Neural cell (in vitro differentiated cells): ENCODE data around the gene STRAP. TPM values are rescaled to one million over a fixed set of nuclear protein-coding genes. Genes with fewer than 3 reads are reported as not detected.

ENCODE experiments used
- H2AFZ ChIP-seq: fragments of 200-600, 300-800 bp; sonication (generic), shearing (Covaris generic); 2 replicates; pipeline ENCODE4 v1.6.0; 2014; ENCODE audit warnings: low read depth, mild to moderate bottlenecking, antibody characterized with exemption, low read length, moderate library complexity
- H3F3A ChIP-seq: fragments of 200-600 bp; shearing (Covaris generic); 2 replicates; pipeline ENCODE4 v1.6.1; 2016; ENCODE audit warnings: mild to moderate bottlenecking, moderate library complexity, mixed read lengths, antibody characterized with exemption, low read length; ENCODE audit not compliant: insufficient read depth, poor library complexity, severe bottlenecking
- H3K27ac ChIP-seq: fragments of 200-600, 300-800 bp; sonication (generic), shearing (Covaris generic); 2 replicates; pipeline ENCODE4 v1.5.1; 2014; ENCODE audit warnings: mild to moderate bottlenecking, low read length, moderate library complexity
- H3K27me3 ChIP-seq: fragments of 300-800, 200-600 bp; sonication (generic), shearing (Covaris generic); 2 replicates; pipeline ENCODE4 v1.6.0; 2014; ENCODE audit warnings: mild to moderate bottlenecking, low read depth, low read length, moderate library complexity; ENCODE audit not compliant: insufficient read depth
- H3K36me3 ChIP-seq: fragments of 300-800, 200-600 bp; sonication (generic), shearing (Covaris generic); 2 replicates; pipeline ENCODE4 v1.5.1; 2014; ENCODE audit warnings: mild to moderate bottlenecking, antibody characterized with exemption, low read length, moderate library complexity; ENCODE audit not compliant: insufficient read depth
- H3K4me2 ChIP-seq: fragments of 300-800, 200-600 bp; sonication (generic), shearing (Covaris generic); 2 replicates; pipeline ENCODE4 v1.6.0; 2014; ENCODE audit warnings: mild to moderate bottlenecking, low read length
- H3K4me3 ChIP-seq: fragments of 300-800, 200-600 bp; sonication (generic), shearing (Covaris generic); 2 replicates; pipeline ENCODE4 v1.5.1; 2014; ENCODE audit warnings: mild to moderate bottlenecking, low read length, moderate library complexity
- H3K79me2 ChIP-seq: fragments of 200-600 bp; shearing (Covaris generic); replicated peaks from 2 replicates; pipeline ENCODE4 v1.6.0; 2014; ENCODE audit warnings: mild to moderate bottlenecking, low read length, moderate library complexity; ENCODE audit not compliant: insufficient read depth
- H3K9ac ChIP-seq: fragments of 300-800, 200-600 bp; sonication (generic), shearing (Covaris generic); 2 replicates; pipeline ENCODE4 v1.6.1; 2016; ENCODE audit warnings: mild to moderate bottlenecking, low read length, mixed read lengths
- H3K9me2 ChIP-seq: fragments of 200-600 bp; shearing (Covaris generic); 2 replicates; pipeline ENCODE4 v1.6.1; 2016; ENCODE audit warnings: mild to moderate bottlenecking, low read length, mixed read lengths; ENCODE audit not compliant: insufficient read depth
- H3K9me3 ChIP-seq: fragments of 200-600, 300-800 bp; sonication (generic), shearing (Covaris generic); 2 replicates; pipeline ENCODE4 v1.6.1; 2016; ENCODE audit warnings: mild to moderate bottlenecking, mixed run types, low read length, moderate library complexity, mixed read lengths
- H4K20me1 ChIP-seq: fragments of 200-600 bp; shearing (Covaris generic); 2 replicates; pipeline ENCODE4 v1.6.1; 2016; ENCODE audit warnings: mild to moderate bottlenecking, mixed run types; ENCODE audit not compliant: insufficient read depth
- CTCF ChIP-seq: fragments of 450-650 bp; IDR thresholded peaks from 2 replicates; pipeline ENCODE4 v1.5.1; 2014; ENCODE audit warnings: antibody characterized with exemption, mild to moderate bottlenecking, moderate library complexity; ENCODE audit not compliant: poor library complexity, severe bottlenecking
- EP300 ChIP-seq: fragments of 450-650 bp; conservative IDR thresholded peaks from 2 replicates; pipeline ENCODE4 v1.6.1; 2014; ENCODE audit warnings: antibody characterized with exemption, mild to moderate bottlenecking, moderate library complexity; ENCODE audit not compliant: poor library complexity, severe bottlenecking
- EZH2 ChIP-seq: fragments of 200-600, 300-800 bp; shearing (Covaris generic), sonication (generic); IDR thresholded peaks from 2 replicates; pipeline ENCODE4 v1.6.1; 2014; ENCODE audit warnings: antibody characterized with exemption, low read length, borderline replicate concordance, mild to moderate bottlenecking; ENCODE audit not compliant: insufficient read depth, poor library complexity, severe bottlenecking
- MXI1 ChIP-seq: fragments of 450-650 bp; conservative IDR thresholded peaks from 2 replicates; pipeline ENCODE4 v1.6.1; 2014; ENCODE audit warnings: antibody characterized with exemption, mild to moderate bottlenecking; ENCODE audit not compliant: poor library complexity, severe bottlenecking
- POLR2AphosphoS5 ChIP-seq: IDR thresholded peaks from 2 replicates; pipeline ENCODE4 v1.6.1; 2012
- RAD21 ChIP-seq: fragments of 450-650 bp; conservative IDR thresholded peaks from 2 replicates; pipeline ENCODE4 v1.6.1; 2014; ENCODE audit warnings: antibody characterized with exemption, mild to moderate bottlenecking, moderate library complexity
- REST ChIP-seq: IDR thresholded peaks from 2 replicates; pipeline ENCODE4 v1.6.1; 2012; ENCODE audit warnings: borderline replicate concordance
- SMC3 ChIP-seq: fragments of 450-650 bp; conservative IDR thresholded peaks from 2 replicates; pipeline ENCODE4 v1.6.1; 2014; ENCODE audit warnings: antibody characterized with exemption, mild to moderate bottlenecking, moderate library complexity; ENCODE audit not compliant: poor library complexity
- TAF1 ChIP-seq: IDR thresholded peaks from 2 replicates; pipeline ENCODE4 v1.6.1; 2012; ENCODE audit warnings: low read depth
- polyA plus RNA-seq: library from polyadenylated mRNA; depleted of rRNA; stranded (reverse); fragments of >200 nt; gene quantifications from 2 replicates; pipeline ENCODE4 v1.2.3, GENCODE V29; 2014

Gene STRAP
- polyA plus RNA-seq, 1 donor from 2014 or later = 213 TPM

GRCh38 chr12:15862840-15863239, 19.3 kb upstream of the STRAP start:
- H2AFZ ChIP-seq = no peak overlapping the region
- H3F3A ChIP-seq = no peaks in the 10 kb centered on the region
- no peaks in the 10 kb centered on the region for H3K79me2 ChIP-seq
- H4K20me1 ChIP-seq = no peaks in the 10 kb centered on the region
- no peak overlapping the region for H3K4me2 ChIP-seq
- TF ChIP-seq CTCF (no peak), EZH2 (no peak), REST (no peak), TAF1 (no peak), POLR2AphosphoS5 (no peak), MXI1 (no peak), EP300 (no peak), RAD21 (no peak), SMC3 (no peak)
- no peaks in the 10 kb centered on the region for H3K9me3 ChIP-seq
- H3K9me2 ChIP-seq = no peaks in the 10 kb centered on the region
- H3K4me3 ChIP-seq = no peak overlapping the region
- no peak overlapping the region for H3K27ac ChIP-seq
- no peaks in the 10 kb centered on the region for H3K36me3 ChIP-seq
- H3K27me3 ChIP-seq = no peaks in the 10 kb centered on the region
- H3K9ac ChIP-seq = no peak overlapping the region

- Histone ChIP-seq H3K36me3 (no peaks in the 10 kb centered on the region), H3K9ac (no peak overlapping the region), H3F3A (no peaks in the 10 kb centered on the region), H3K27me3 (no peaks in the 10 kb centered on the region), H3K4me3 (no peak overlapping the region), H3K27ac (no peak overlapping the region), H3K9me2 (no peaks in the 10 kb centered on the region), H3K4me2 (no peak overlapping the region), H4K20me1 (no peaks in the 10 kb centered on the region), H3K9me3 (no peaks in the 10 kb centered on the region), H3K79me2 (no peaks in the 10 kb centered on the region), H2AFZ (no peak overlapping the region)
- TF ChIP-seq EP300 = no peak
- no peak for TF ChIP-seq RAD21
- no peak for TF ChIP-seq REST
- no peak for TF ChIP-seq CTCF
- TF ChIP-seq EZH2 = no peak
- TF ChIP-seq MXI1 = no peak
- no peak for TF ChIP-seq SMC3
- no peak for TF ChIP-seq TAF1
- TF ChIP-seq POLR2AphosphoS5 = no peak
Observed at GRCh38 chr12:15863372-15863771, 18.8 kb upstream of the STRAP start.
